Measurements from ENCODE around the gene SNX17.
"Not testable (repeated sequence)": the region's sequence is repeated elsewhere in the genome, so short reads cannot be mapped to it uniquely, and the experiment has no call there.

SNX17 gene

GRCh38 chr2:27347641-27348040, 22.8 kb upstream of the SNX17 start:
- no peak overlapping the region for H2AFZ ChIP-seq (ENCODE audit: insufficient read depth, low read length, poor library complexity)
- H3K79me1 ChIP-seq (ENCODE audit: low read length) = no peaks in the 10 kb centered on the region
- no peak overlapping the region for H2BK12ac ChIP-seq (ENCODE audit: low read length)
- peak overlapping the region; percentile 70 for H3K4ac ChIP-seq (ENCODE audit: low read depth, low read length)
- no peaks in the 10 kb centered on the region for H3K4me1 ChIP-seq (ENCODE audit: control insufficient read depth in 1 of 2, insufficient read depth in 2 of 2, low read length in 2 of 2)
- no peak overlapping the region for H4K8ac ChIP-seq (ENCODE audit: low read depth, low read length)
- H3K23ac ChIP-seq (ENCODE audit: low read length) = no peak overlapping the region
- H2BK5ac ChIP-seq (ENCODE audit: low read depth, low read length, poor library complexity) = no peak overlapping the region
- H3K18ac ChIP-seq (ENCODE audit: low read length) = no peak overlapping the region
- no peak overlapping the region for H2AK5ac ChIP-seq (ENCODE audit: low read length)
- no peak overlapping the region for H4K91ac ChIP-seq (ENCODE audit: low read depth, low read length)
- H3K27me3 ChIP-seq (ENCODE audit: insufficient read depth, low read length) = no peaks in the 10 kb centered on the region
- no peak overlapping the region for H3K27ac ChIP-seq (ENCODE audit: low read depth, low read length)
- no peak overlapping the region for H3K4me2 ChIP-seq (ENCODE audit: low read length)
- no peak for DNase-seq
- no peak overlapping the region for H3K14ac ChIP-seq (ENCODE audit: low read length)
- no peak overlapping the region for H4K12ac ChIP-seq (ENCODE audit: low read depth, low read length)
- peaks cover 3% of the 10 kb centered on the region for H3K79me2 ChIP-seq (ENCODE audit: control insufficient read depth, insufficient read depth, low read length, poor library complexity)
- WGBS (ENCODE audit: extremely low coverage, insufficient coverage, insufficient read length) = no CpG with 5 or more reads among the region's 2 CpGs
- H3K9me3 ChIP-seq (ENCODE audit: insufficient read depth, low read depth, low read length) = no peaks in the 10 kb centered on the region
- H3K36me3 ChIP-seq (ENCODE audit: control insufficient read depth in 1 of 2, insufficient read depth in 2 of 2, low read length in 2 of 2) = peaks cover 7 to 11% of the 10 kb centered on the region in 2 experiments
- H3K9ac ChIP-seq (ENCODE audit: low read length) = no peak overlapping the region
- no peak overlapping the region for H2BK120ac ChIP-seq (ENCODE audit: insufficient read depth, low read length, poor library complexity)
- H3K4me3 ChIP-seq (ENCODE audit: low read depth, low read length) = no peak overlapping the region

- no peak for DNase-seq
- Histone ChIP-seq H3K9me3 (ENCODE audit: insufficient read depth, low read depth, low read length) (no peaks in the 10 kb centered on the region), H2BK12ac (ENCODE audit: low read length) (no peak overlapping the region), H4K91ac (ENCODE audit: low read depth, low read length) (no peak overlapping the region), H3K9ac (ENCODE audit: low read length) (no peak overlapping the region), H3K4me2 (ENCODE audit: low read length) (no peak overlapping the region), H3K27ac (ENCODE audit: low read depth, low read length) (no peak overlapping the region), H3K18ac (ENCODE audit: low read length) (no peak overlapping the region), H4K12ac (ENCODE audit: low read depth, low read length) (no peak overlapping the region), H3K79me1 (ENCODE audit: low read length) (no peaks in the 10 kb centered on the region), H3K14ac (ENCODE audit: low read length) (no peak overlapping the region), H3K4me1 (ENCODE audit: control insufficient read depth in 1 of 2, insufficient read depth in 2 of 2, low read length in 2 of 2) (peaks cover 0 to 2% of the 10 kb centered on the region in 2 experiments), H2AFZ (ENCODE audit: insufficient read depth, low read length, poor library complexity) (no peak overlapping the region), H3K79me2 (ENCODE audit: control insufficient read depth, insufficient read depth, low read length, poor library complexity) (peaks cover 7% of the 10 kb centered on the region), H3K36me3 (ENCODE audit: control insufficient read depth in 1 of 2, insufficient read depth in 2 of 2, low read length in 2 of 2) (peaks cover 1 to 3% of the 10 kb centered on the region in 2 experiments), H2BK120ac (ENCODE audit: insufficient read depth, low read length, poor library complexity) (no peak overlapping the region), H4K8ac (ENCODE audit: low read depth, low read length) (no peak overlapping the region), H3K4ac (ENCODE audit: low read depth, low read length) (no peak overlapping the region), H3K23ac (ENCODE audit: low read length) (no peak overlapping the region), H2AK5ac (ENCODE audit: low read length) (no peak overlapping the region), H3K27me3 (ENCODE audit: insufficient read depth, low read length) (no peaks in the 10 kb centered on the region), H3K4me3 (ENCODE audit: low read depth, low read length) (no peak overlapping the region), H2BK5ac (ENCODE audit: low read depth, low read length, poor library complexity) (no peak overlapping the region)
- no CpG with 5 or more reads among the region's 7 CpGs for WGBS (ENCODE audit: extremely low coverage, insufficient coverage, insufficient read length)
Measured at GRCh38 chr2:27350106-27350693, 20.2 kb upstream of the SNX17 start.

GRCh38 chr2:27351802-27352598, 18.4 kb upstream of the SNX17 start:
- Histone ChIP-seq H3K14ac (ENCODE audit: low read length) (no peak overlapping the region), H3K4me3 (ENCODE audit: low read depth, low read length) (no peak overlapping the region), H3K9ac (ENCODE audit: low read length) (no peak overlapping the region), H3K79me1 (ENCODE audit: low read length) (peaks cover 10% of the 10 kb centered on the region), H3K27ac (ENCODE audit: low read depth, low read length) (no peak overlapping the region), H3K18ac (ENCODE audit: low read length) (no peak overlapping the region), H4K8ac (ENCODE audit: low read depth, low read length) (no peak overlapping the region), H2AK5ac (ENCODE audit: low read length) (no peak overlapping the region), H3K9me3 (ENCODE audit: insufficient read depth, low read depth, low read length) (no peaks in the 10 kb centered on the region), H3K4me1 (ENCODE audit: control insufficient read depth in 1 of 2, insufficient read depth in 2 of 2, low read length in 2 of 2) (peaks cover 2 to 3% of the 10 kb centered on the region in 2 experiments), H2BK120ac (ENCODE audit: insufficient read depth, low read length, poor library complexity) (no peak overlapping the region), H4K91ac (ENCODE audit: low read depth, low read length) (no peak overlapping the region), H3K23ac (ENCODE audit: low read length) (no peak overlapping the region), H3K36me3 (ENCODE audit: control insufficient read depth in 1 of 2, insufficient read depth in 2 of 2, low read length in 2 of 2) (peaks cover 1 to 3% of the 10 kb centered on the region in 2 experiments), H2BK5ac (ENCODE audit: low read depth, low read length, poor library complexity) (no peak overlapping the region), H3K4me2 (ENCODE audit: low read length) (no peak overlapping the region), H2BK12ac (ENCODE audit: low read length) (no peak overlapping the region), H4K12ac (ENCODE audit: low read depth, low read length) (no peak overlapping the region), H3K27me3 (ENCODE audit: insufficient read depth, low read length) (no peaks in the 10 kb centered on the region), H2AFZ (ENCODE audit: insufficient read depth, low read length, poor library complexity) (no peak overlapping the region), H3K79me2 (ENCODE audit: control insufficient read depth, insufficient read depth, low read length, poor library complexity) (peaks cover 14% of the 10 kb centered on the region), H3K4ac (ENCODE audit: low read depth, low read length) (peak overlapping the region; percentile 41)
- no CpG with 5 or more reads among the region's 6 CpGs for WGBS (ENCODE audit: extremely low coverage, insufficient coverage, insufficient read length)
- no peak for DNase-seq

- not testable (repeated sequence) for H3K4me1 ChIP-seq (ENCODE audit: control insufficient read depth in 1 of 2, insufficient read depth in 2 of 2, low read length in 2 of 2); H4K8ac ChIP-seq (ENCODE audit: low read depth, low read length); H3K18ac ChIP-seq (ENCODE audit: low read length); H2BK5ac ChIP-seq (ENCODE audit: low read depth, low read length, poor library complexity); H4K12ac ChIP-seq (ENCODE audit: low read depth, low read length); H3K14ac ChIP-seq (ENCODE audit: low read length); H2AFZ ChIP-seq (ENCODE audit: insufficient read depth, low read length, poor library complexity); H2BK120ac ChIP-seq (ENCODE audit: insufficient read depth, low read length, poor library complexity); H3K9me3 ChIP-seq (ENCODE audit: insufficient read depth, low read depth, low read length); H3K27ac ChIP-seq (ENCODE audit: low read depth, low read length); H2AK5ac ChIP-seq (ENCODE audit: low read length); H3K23ac ChIP-seq (ENCODE audit: low read length); H2BK12ac ChIP-seq (ENCODE audit: low read length); H3K9ac ChIP-seq (ENCODE audit: low read length); H3K36me3 ChIP-seq (ENCODE audit: control insufficient read depth in 1 of 2, insufficient read depth in 2 of 2, low read length in 2 of 2); H3K4me2 ChIP-seq (ENCODE audit: low read length); DNase-seq; H3K27me3 ChIP-seq (ENCODE audit: insufficient read depth, low read length); H4K91ac ChIP-seq (ENCODE audit: low read depth, low read length)
- Histone ChIP-seq H3K79me2 (ENCODE audit: control insufficient read depth, insufficient read depth, low read length, poor library complexity) (peaks cover 17% of the 10 kb centered on the region), H3K4me3 (ENCODE audit: low read depth, low read length) (peak overlapping the region; percentile 44), H3K4ac (ENCODE audit: low read depth, low read length) (peak overlapping the region; percentile 51), H3K79me1 (ENCODE audit: low read length) (peaks cover 13% of the 10 kb centered on the region)
- WGBS (ENCODE audit: extremely low coverage, insufficient coverage, insufficient read length) = no CpG with 5 or more reads among the region's 5 CpGs
Measured at GRCh38 chr2:27353386-27353761, 17.0 kb upstream of the SNX17 start.
